ENCODE measurements around the gene SLC7A6. TPM values are rescaled to one million over a fixed set of nuclear protein-coding genes. Genes with fewer than 3 reads are reported as not detected.

SLC7A6 gene
- total RNA-seq, 1 experiment from 2014 or later = 28.5 TPM

- no peak for ATAC-seq
- Histone ChIP-seq H3K9me3 (ENCODE audit: control insufficient read depth in 1 of 2, insufficient read depth in 1 of 2, low read depth in 1 of 2, low read length in 2 of 2) (no peaks in the 10 kb centered on the region), H3K4me3 (replicated peaks in 1 of 2; ENCODE audit: low read depth in 1 of 2, low read length in 2 of 2) (no peak overlapping the region), H3K9ac (ENCODE audit: low read length) (no peak overlapping the region), H4K20me1 (ENCODE audit: insufficient read depth) (peaks cover 22% of the 10 kb centered on the region; the same call in 1 of the 2 replicates), H3K27me3 (ENCODE audit: insufficient read depth, low read length) (no peaks in the 10 kb centered on the region), H2AFZ (ENCODE audit: low read depth, low read length, poor library complexity, severe bottlenecking) (no peak overlapping the region), H3K9me2 (ENCODE audit: insufficient read depth) (no peaks in the 10 kb centered on the region), H3K4me1 (ENCODE audit: control insufficient read depth in 1 of 2, insufficient read depth in 2 of 2, low read length in 2 of 2) (peaks cover 8% of the 10 kb centered on the region in 2 experiments), H3K4me2 (ENCODE audit: low read length) (no peak overlapping the region), H3K27ac (ENCODE audit: low read depth, low read length) (no peak overlapping the region), H3K79me2 (ENCODE audit: insufficient read depth, low read length) (peaks cover 79% of the 10 kb centered on the region), H3K36me3 (ENCODE audit: control insufficient read depth in 1 of 2, insufficient read depth in 2 of 2, low read length in 2 of 2) (peaks cover 0 to 13% of the 10 kb centered on the region in 2 experiments; a peak in 2 of 4 replicates)
- DNase-seq (ENCODE audit: low read depth, low spot score) = no peak
- no TSS peak for BruUV-seq (replicated peaks)
- intact Hi-C loops (cut with micrococcal nuclease) = no loop called here
- POLR2A ChIA-PET = no interaction called here
- CTCF ChIA-PET = interaction anchor here (1.2 kb wide), 1 partner anchor 9 kb away, joined by 4 read pairs; the partner anchor contains the start of gene SLC7A6
- no peak for TF ChIP-seq EGR1 (IDR thresholded peaks at IDR 0.05; ENCODE audit: low read depth)
- TF ChIP-seq, protein P1, sequence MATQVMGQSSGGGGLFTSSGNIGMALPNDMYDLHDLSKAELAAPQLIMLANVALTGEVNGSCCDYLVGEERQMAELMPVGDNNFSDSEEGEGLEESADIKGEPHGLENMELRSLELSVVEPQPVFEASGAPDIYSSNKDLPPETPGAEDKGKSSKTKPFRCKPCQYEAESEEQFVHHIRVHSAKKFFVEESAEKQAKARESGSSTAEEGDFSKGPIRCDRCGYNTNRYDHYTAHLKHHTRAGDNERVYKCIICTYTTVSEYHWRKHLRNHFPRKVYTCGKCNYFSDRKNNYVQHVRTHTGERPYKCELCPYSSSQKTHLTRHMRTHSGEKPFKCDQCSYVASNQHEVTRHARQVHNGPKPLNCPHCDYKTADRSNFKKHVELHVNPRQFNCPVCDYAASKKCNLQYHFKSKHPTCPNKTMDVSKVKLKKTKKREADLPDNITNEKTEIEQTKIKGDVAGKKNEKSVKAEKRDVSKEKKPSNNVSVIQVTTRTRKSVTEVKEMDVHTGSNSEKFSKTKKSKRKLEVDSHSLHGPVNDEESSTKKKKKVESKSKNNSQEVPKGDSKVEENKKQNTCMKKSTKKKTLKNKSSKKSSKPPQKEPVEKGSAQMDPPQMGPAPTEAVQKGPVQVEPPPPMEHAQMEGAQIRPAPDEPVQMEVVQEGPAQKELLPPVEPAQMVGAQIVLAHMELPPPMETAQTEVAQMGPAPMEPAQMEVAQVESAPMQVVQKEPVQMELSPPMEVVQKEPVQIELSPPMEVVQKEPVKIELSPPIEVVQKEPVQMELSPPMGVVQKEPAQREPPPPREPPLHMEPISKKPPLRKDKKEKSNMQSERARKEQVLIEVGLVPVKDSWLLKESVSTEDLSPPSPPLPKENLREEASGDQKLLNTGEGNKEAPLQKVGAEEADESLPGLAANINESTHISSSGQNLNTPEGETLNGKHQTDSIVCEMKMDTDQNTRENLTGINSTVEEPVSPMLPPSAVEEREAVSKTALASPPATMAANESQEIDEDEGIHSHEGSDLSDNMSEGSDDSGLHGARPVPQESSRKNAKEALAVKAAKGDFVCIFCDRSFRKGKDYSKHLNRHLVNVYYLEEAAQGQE (IDR thresholded peaks at IDR 0.05; ENCODE audit: low read depth) = no peak
- no peak for TF ChIP-seq ZFX (IDR thresholded peaks at IDR 0.05)
- TF ChIP-seq SRF (IDR thresholded peaks at IDR 0.05; ENCODE audit: low read depth) = no peak
- no peak for TF ChIP-seq POLR2A (IDR thresholded peaks at IDR 0.05; ENCODE audit: borderline replicate concordance, extremely low read depth, insufficient read depth, insufficient read length)
- TF ChIP-seq POLR2AphosphoS5 (IDR thresholded peaks at IDR 0.05; ENCODE audit: low read depth, low read length) = no peak
- TF ChIP-seq EZH2 (IDR thresholded peaks at IDR 0.05) = no peak
- no peak for TF ChIP-seq CEBPB (IDR thresholded peaks at IDR 0.05; ENCODE audit: low read depth)
- no peak for TF ChIP-seq RAD21 (IDR thresholded peaks at IDR 0.05; ENCODE audit: low read depth)
- no peak for TF ChIP-seq MAX (IDR thresholded peaks at IDR 0.05)
- no peak for TF ChIP-seq CBX3 (IDR thresholded peaks at IDR 0.05; ENCODE audit: low read depth)
- TF ChIP-seq FOSL1 (IDR thresholded peaks at IDR 0.05; ENCODE audit: low read depth) = no peak
- TF ChIP-seq SP1 (IDR thresholded peaks at IDR 0.05; ENCODE audit: low read depth) = no peak
- no peak for TF ChIP-seq TCF7L2 (IDR thresholded peaks at IDR 0.05; ENCODE audit: borderline replicate concordance, extremely low read depth, insufficient read depth, insufficient read length)
- TF ChIP-seq ZNF274 (IDR thresholded peaks at IDR 0.05; ENCODE audit: low read depth, low read length) = no peak
- TF ChIP-seq, protein P2, sequence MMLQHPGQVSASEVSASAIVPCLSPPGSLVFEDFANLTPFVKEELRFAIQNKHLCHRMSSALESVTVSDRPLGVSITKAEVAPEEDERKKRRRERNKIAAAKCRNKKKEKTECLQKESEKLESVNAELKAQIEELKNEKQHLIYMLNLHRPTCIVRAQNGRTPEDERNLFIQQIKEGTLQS (IDR thresholded peaks at IDR 0.05) = no peak
- TF ChIP-seq JUND (IDR thresholded peaks at IDR 0.05) = no peak
- TF ChIP-seq ELF1 (IDR thresholded peaks at IDR 0.05; ENCODE audit: borderline replicate concordance, low read depth) = no peak
- RAD21 ChIA-PET (ENCODE audit: low non-redundant PET in 1 of 2, low total read pairs in 2 of 2, uncharacterized antibody in 2 of 2, unreplicated experiment in 2 of 2) = no interaction called here
Observed at GRCh38 chr16:68272507-68273209, 8.3 kb downstream of the SLC7A6 start.

Measured in HCT116 (cell line).